GM10248 (cell line): ENCODE results near the gene PNKP.

Experiments used
- CTCF ChIA-PET: fragments of 300-600 bp; sonication (Branson Sonifier 250); formaldehyde crosslinking; extraction: SDS; loops from one replicate; lab custom pipeline; 2021; ENCODE audit warnings: antibody characterized with exemption; lab: Yijun Ruan, JAX
- POLR2A ChIA-PET: fragments of 350-650 bp; sonication (Branson Sonifier 250); formaldehyde crosslinking; extraction: SDS; loops from one replicate; lab custom pipeline; 2020; ENCODE audit warnings: antibody characterized with exemption; lab: Yijun Ruan, JAX
- DNase-seq: peaks from one replicate; pipeline ENCODE4 v3.0.0; 2012; ENCODE audit errors: extremely low spot score
- TF ChIP-seq, protein P1 (sequence below): IDR thresholded peaks from 2 replicates; pipeline ENCODE4 v1.5.1; 2012; ENCODE audit warnings: mild to moderate bottlenecking, low read depth; ENCODE audit errors: extremely low read depth, missing control alignments, control extremely low read depth

The PNKP gene

DNA sequence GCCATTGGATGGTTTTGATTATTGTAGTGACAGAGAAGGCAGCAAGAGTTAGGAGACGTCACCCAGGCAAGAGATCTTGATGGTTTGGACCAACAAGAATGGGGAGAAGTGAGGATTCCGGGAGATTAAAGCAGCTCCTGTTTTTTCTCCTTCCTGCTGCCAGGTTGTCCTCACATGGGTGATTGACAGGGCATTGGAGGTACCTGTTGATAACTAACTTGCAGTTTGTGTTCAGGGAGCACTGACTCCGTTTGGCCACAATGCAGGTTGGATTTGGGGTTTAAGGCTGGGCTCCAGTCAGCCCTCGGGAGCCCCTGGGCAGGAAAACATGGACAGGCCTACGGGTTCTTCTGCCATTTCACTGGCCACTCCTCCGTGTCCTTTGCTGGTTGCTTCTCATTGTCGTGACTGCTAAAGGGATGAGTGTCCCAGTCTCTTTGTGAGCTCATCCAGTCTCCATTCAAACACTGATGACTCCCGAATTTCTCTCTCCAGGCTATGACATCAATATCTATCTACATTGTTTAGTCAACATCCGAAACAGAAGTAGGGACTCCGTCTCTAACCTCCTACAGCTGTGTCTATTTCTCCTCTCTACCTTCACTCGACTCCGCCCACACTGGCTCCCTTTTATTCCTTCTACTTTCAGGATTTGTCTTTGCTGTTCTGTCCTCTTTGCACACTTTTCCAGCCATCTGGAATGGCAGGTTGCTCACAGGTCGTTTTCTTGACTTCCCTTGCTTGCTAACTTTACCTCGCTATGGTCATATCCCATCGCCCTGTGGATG lies 17.7 kb downstream of the PNKP start:
- POLR2A ChIA-PET = interaction anchor here (0.6 to 2.4 kb wide), 2 partner anchors 20 to 22 kb away, joined by 8 to 11 read pairs; no protein-coding TSS in a partner anchor
- CTCF ChIA-PET = interaction anchor here (1.0 to 1.5 kb wide), 4 partner anchors 11 to 41 kb away, joined by 3 to 4 read pairs (median 4); no protein-coding TSS in a partner anchor
- TF ChIP-seq, protein P1, sequence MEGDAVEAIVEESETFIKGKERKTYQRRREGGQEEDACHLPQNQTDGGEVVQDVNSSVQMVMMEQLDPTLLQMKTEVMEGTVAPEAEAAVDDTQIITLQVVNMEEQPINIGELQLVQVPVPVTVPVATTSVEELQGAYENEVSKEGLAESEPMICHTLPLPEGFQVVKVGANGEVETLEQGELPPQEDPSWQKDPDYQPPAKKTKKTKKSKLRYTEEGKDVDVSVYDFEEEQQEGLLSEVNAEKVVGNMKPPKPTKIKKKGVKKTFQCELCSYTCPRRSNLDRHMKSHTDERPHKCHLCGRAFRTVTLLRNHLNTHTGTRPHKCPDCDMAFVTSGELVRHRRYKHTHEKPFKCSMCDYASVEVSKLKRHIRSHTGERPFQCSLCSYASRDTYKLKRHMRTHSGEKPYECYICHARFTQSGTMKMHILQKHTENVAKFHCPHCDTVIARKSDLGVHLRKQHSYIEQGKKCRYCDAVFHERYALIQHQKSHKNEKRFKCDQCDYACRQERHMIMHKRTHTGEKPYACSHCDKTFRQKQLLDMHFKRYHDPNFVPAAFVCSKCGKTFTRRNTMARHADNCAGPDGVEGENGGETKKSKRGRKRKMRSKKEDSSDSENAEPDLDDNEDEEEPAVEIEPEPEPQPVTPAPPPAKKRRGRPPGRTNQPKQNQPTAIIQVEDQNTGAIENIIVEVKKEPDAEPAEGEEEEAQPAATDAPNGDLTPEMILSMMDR = no peak
- no peak for DNase-seq

DNA sequence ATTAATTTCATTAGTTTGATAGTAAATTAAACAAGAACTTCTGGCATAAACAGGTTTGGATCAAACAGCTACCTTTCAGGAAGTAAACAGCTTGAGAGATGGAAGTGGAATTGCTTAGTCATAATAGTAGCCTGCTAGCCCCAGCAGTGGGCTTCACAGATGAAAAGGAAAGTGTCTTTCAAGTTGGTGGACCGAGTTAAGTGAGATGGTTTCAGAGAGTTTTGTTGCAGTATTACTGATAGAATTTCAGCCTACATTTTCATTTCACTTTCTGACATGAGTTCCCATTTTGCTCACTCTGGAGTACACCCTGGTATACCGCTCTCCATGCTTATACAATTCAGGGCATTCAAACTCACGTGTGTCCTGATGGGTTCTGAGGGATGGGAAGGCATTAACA lies 18.4 kb downstream of the PNKP start:
- TF ChIP-seq, protein P1 = no peak
- ChIA-PET CTCF (interaction anchor here (1.0 kb wide), 1 partner anchor 12 kb away, joined by 3 read pairs; no protein-coding TSS in a partner anchor), POLR2A (interaction anchor here (0.6 to 2.4 kb wide), 2 partner anchors 20 to 162 kb away, joined by 3 to 11 read pairs; no protein-coding TSS in a partner anchor)
- DNase-seq = no peak

DNA sequence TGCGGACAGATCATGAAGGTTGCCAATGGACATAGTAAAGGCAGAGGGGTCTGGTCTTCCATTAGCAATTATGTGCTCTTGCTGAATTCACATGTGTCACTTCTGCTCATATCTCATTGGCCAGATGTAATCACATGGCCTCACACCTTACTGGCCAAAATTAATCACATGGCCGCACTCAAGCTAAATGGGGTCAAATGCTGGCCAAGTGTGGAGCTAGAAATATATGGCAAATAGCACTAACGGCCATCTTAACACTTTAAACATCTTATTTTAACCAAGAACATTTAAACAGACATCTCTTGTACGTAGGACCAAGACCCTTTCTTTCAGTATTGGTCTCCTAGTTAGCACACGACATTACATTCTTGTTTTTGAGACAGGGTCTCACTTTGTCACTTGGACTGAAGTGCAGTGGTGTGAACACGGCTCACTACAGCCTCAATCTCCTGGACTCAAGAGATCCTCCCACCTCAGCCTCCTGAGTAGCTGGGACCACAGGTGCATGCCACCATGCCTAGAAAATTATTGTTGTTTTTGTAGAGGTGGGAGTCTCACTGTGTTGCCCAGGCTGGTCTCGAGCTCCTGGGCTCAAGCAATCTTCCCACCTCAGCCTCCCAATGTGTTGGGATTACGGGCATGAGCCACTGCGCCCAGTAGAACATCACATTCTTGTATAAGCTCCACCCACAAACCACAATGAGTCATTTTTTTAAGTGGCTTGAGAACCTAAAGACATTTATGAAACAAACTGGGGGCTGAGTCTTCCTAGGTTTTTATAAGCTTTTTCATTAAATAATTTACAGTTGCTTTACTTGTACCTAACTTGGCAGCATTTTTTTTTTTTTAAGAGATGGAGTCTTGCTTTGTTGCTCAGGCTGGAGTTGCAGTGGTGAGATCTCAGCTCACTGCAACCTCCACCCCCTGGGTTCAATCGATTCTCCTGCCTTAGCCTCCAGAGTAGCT lies 19.4 kb downstream of the PNKP start:
- ChIA-PET CTCF (no interaction called here), POLR2A (interaction anchor here (0.6 kb wide), 1 partner anchor 161 kb away, joined by 3 read pairs; no protein-coding TSS in a partner anchor)
- no peak for DNase-seq
- TF ChIP-seq, protein P1 = no peak

DNA sequence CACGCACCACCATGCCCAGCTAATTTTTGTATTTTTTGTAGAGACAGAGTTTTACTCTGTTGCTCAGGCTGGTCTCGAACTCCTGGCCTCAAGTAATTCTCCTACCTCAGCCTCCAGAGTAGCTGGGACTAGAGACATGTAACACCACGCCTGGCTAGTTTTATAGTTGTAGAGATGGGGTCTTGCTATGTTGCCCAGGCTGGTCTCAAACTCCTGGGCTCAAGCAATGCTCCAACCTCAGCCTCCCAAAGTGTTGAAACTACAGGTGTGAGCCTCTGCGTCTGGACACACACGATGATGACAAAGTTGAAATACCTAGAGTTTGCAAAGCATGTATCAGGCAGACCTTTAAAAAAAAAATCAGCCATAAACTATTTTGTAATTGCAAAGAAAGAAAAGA lies 21.0 kb downstream of the PNKP start:
- DNase-seq = no peak
- POLR2A ChIA-PET = no interaction called here
- CTCF ChIA-PET = no interaction called here
- TF ChIP-seq, protein P1 = no peak

DNA sequence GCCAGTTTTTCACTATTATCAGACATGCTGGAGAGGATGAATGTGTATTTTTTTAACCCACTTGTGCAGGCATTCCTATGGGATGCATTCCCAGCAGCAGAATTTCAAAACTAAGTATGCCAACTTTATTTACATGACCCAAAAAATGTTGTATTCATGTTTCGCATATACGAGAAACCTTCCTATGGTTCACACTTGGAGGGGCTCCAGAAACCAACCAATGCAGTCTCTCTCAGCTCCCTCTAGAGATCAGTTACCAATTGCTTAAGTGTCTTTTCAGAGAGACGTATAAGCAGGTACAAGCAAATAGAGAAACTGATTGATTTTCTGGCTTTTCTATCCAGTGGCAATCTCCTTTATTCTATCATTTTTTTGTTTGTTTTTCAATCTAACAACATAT lies 22.0 kb downstream of the PNKP start:
- DNase-seq = no peak
- ChIA-PET POLR2A (interaction anchor here (0.6 kb wide), 1 partner anchor 149 kb away, joined by 4 read pairs; no protein-coding TSS in a partner anchor), CTCF (no interaction called here)
- TF ChIP-seq, protein P1 = no peak
